HCT116 (cell line): ENCODE results near the gene HRK. TPM values are rescaled to one million over a fixed set of nuclear protein-coding genes. Genes with fewer than 3 reads are reported as not detected.

ENCODE experiments used
- ATAC-seq: fragments of 200-7000 bp; cut with Tn5 transposase; 2 replicates; pipeline ENCODE4 v1.9.1; 2020; ENCODE audit warnings: mild to moderate bottlenecking, moderate library complexity
- BruUV-seq: library from RNA; stranded (reverse); fragments of 400-500 nt; replicated peaks from 2 replicates; lab custom pipeline; 2021; lab: Mats Ljungman, UMichigan
- CTCF ChIA-PET: fragments of 300-600 bp; sonication (Branson Sonifier 250); formaldehyde crosslinking; loops from one replicate; lab custom pipeline; 2021; ENCODE audit warnings: antibody characterized with exemption; lab: Charles Lee
- POLR2A ChIA-PET: fragments of 300-600, 350-600 bp; sonication (Branson Sonifier 250); formaldehyde crosslinking; loops from one replicate; lab custom pipeline; 2021; ENCODE audit warnings: antibody characterized with exemption; lab: Charles Lee
- RAD21 ChIA-PET, 2 experiments: fragments of 300-600 bp; sonication (Branson Sonifier 250); formaldehyde crosslinking; loops; one replicate each; lab custom pipeline; 2023; ENCODE audit warnings: low total read pairs in 2 of 2; ENCODE audit not compliant: uncharacterized antibody in 2 of 2, unreplicated experiment in 2 of 2, low non-redundant PET in 1 of 2; lab: Charles Lee
- DNase-seq: peaks from one replicate; pipeline ENCODE4 v3.0.0-alpha.2; 2010; ENCODE audit warnings: low read depth, low spot score
- H2AFZ ChIP-seq: fragments of 200-600 bp; shearing (Covaris generic), sonication (generic); 2 replicates; pipeline ENCODE4 v1.6.1; 2017; ENCODE audit warnings: low read depth, mixed run types, mixed read lengths, antibody characterized with exemption, low read length; ENCODE audit not compliant: poor library complexity, severe bottlenecking
- H3K27ac ChIP-seq: 2 replicates; pipeline ENCODE4 v1.5.1; 2012; ENCODE audit warnings: low read depth, low read length
- H3K27me3 ChIP-seq: fragments of 200-600 bp; sonication (generic); 2 replicates; pipeline ENCODE4 v1.6.1; 2016; ENCODE audit warnings: mixed run types, low read length, mixed read lengths; ENCODE audit not compliant: insufficient read depth
- H3K36me3 ChIP-seq, 2 experiments: fragments of 200-500 bp in 1 of 2; fragments of 200-600 bp in 1 of 2; sonication (Bioruptor generic) in 1 of 2; sonication (generic) in 1 of 2; 2 replicates each; pipeline versions ENCODE4 v1.5.1 to v1.6.1; 2014 to 2016; ENCODE audit warnings: low read length in 2 of 2, inconsistent platforms in 1 of 2, mixed read lengths in 1 of 2, mixed run types in 1 of 2; ENCODE audit not compliant: insufficient read depth in 2 of 2, control insufficient read depth in 1 of 2
- H3K4me1 ChIP-seq, 2 experiments: fragments of 200-600 bp in 1 of 2; sonication (generic) in 1 of 2; 2 replicates each; pipeline versions ENCODE4 v1.5.1 to v1.6.1; 2012 to 2017; ENCODE audit warnings: low read length in 2 of 2, inconsistent platforms in 1 of 2, mild to moderate bottlenecking in 1 of 2, mixed read lengths in 1 of 2, mixed run types in 1 of 2, moderate library complexity in 1 of 2; ENCODE audit not compliant: insufficient read depth in 2 of 2, control insufficient read depth in 1 of 2
- H3K4me2 ChIP-seq: fragments of 200-600 bp; sonication (generic); 2 replicates; pipeline ENCODE4 v1.6.1; 2017; ENCODE audit warnings: mixed run types, low read length, mixed read lengths
- H3K4me3 ChIP-seq, 2 experiments: fragments of 200-600 bp in 1 of 2; sonication (generic) in 1 of 2; replicated peaks in 1 of 2; 2 replicates each; pipeline ENCODE4 v1.5.1; 2011 to 2016; ENCODE audit warnings: low read length in 2 of 2, control low read depth in 1 of 2, low read depth in 1 of 2, mild to moderate bottlenecking in 1 of 2, mixed read lengths in 1 of 2, mixed run types in 1 of 2
- H3K79me2 ChIP-seq: fragments of 200-600 bp; sonication (generic); 2 replicates; pipeline ENCODE4 v1.6.1; 2017; ENCODE audit warnings: mild to moderate bottlenecking, mixed run types, low read length, moderate library complexity, mixed read lengths; ENCODE audit not compliant: insufficient read depth
- H3K9ac ChIP-seq: fragments of 200-600 bp; sonication (generic); 2 replicates; pipeline ENCODE4 v1.6.1; 2016; ENCODE audit warnings: low read length, mixed read lengths
- H3K9me2 ChIP-seq: fragments of 200-600 bp; sonication (generic), shearing (Covaris generic); 2 replicates; pipeline ENCODE4 v1.6.1; 2017; ENCODE audit warnings: mixed run types, mild to moderate bottlenecking, moderate library complexity; ENCODE audit not compliant: insufficient read depth
- H3K9me3 ChIP-seq, 2 experiments: fragments of 200-500 bp in 1 of 2; fragments of 200-600 bp in 1 of 2; sonication (Bioruptor generic) in 1 of 2; sonication (generic) in 1 of 2; 2 replicates each; pipeline ENCODE4 v1.6.1; 2014 to 2017; ENCODE audit warnings: low read length in 2 of 2, mixed read lengths in 2 of 2, inconsistent platforms in 1 of 2, low read depth in 1 of 2, mild to moderate bottlenecking in 1 of 2, mixed run types in 1 of 2, moderate library complexity in 1 of 2; ENCODE audit not compliant: control insufficient read depth in 1 of 2, insufficient read depth in 1 of 2
- H4K20me1 ChIP-seq: fragments of 200-600 bp; sonication (generic), shearing (Covaris generic); 2 replicates; pipeline ENCODE4 v1.6.1; 2017; ENCODE audit warnings: mixed run types, mild to moderate bottlenecking, moderate library complexity; ENCODE audit not compliant: insufficient read depth
- ATF3 ChIP-seq: IDR thresholded peaks from 2 replicates; pipeline ENCODE4 v1.6.1; 2012
- CBX3 ChIP-seq: IDR thresholded peaks from 2 replicates; pipeline ENCODE4 v1.6.1; 2012; ENCODE audit warnings: low read depth
- CEBPB ChIP-seq: IDR thresholded peaks from 2 replicates; pipeline ENCODE4 v1.6.1; 2012; ENCODE audit warnings: low read depth
- CTCF ChIP-seq, 3 experiments: fragments of 200-600 bp in 1 of 3; sonication (generic) in 1 of 3; IDR thresholded peaks in 2 of 3; conservative IDR thresholded peaks in 1 of 3; 2 replicates each; pipeline ENCODE4 v1.5.1; 2012 to 2017; ENCODE audit warnings: low read depth in 2 of 3, low read length in 2 of 3, antibody characterized with exemption in 1 of 3, borderline replicate concordance in 1 of 3, control low read depth in 1 of 3, mild to moderate bottlenecking in 1 of 3, mixed read lengths in 1 of 3, mixed run types in 1 of 3, moderate library complexity in 1 of 3; ENCODE audit not compliant: insufficient read depth in 1 of 3
- EGR1 ChIP-seq: IDR thresholded peaks from 2 replicates; pipeline ENCODE4 v1.6.1; 2012; ENCODE audit warnings: low read depth
- ELF1 ChIP-seq: IDR thresholded peaks from 2 replicates; pipeline ENCODE4 v1.6.1; 2012; ENCODE audit warnings: low read depth, borderline replicate concordance
- EZH2 ChIP-seq: fragments of 200-600 bp; sonication (generic); IDR thresholded peaks from 2 replicates; pipeline ENCODE4 v1.6.1; 2017; ENCODE audit warnings: antibody characterized with exemption, mixed run types
- EZH2phosphoT487 ChIP-seq: fragments of 200-600 bp; IDR thresholded peaks from 2 replicates; pipeline ENCODE4 v1.6.1; 2018; ENCODE audit warnings: antibody characterized with exemption, borderline replicate concordance
- FOSL1 ChIP-seq: IDR thresholded peaks from 2 replicates; pipeline ENCODE4 v1.6.1; 2012; ENCODE audit warnings: low read depth
- JUND ChIP-seq: IDR thresholded peaks from 2 replicates; pipeline ENCODE4 v1.6.1; 2012
- MAX ChIP-seq: IDR thresholded peaks from 2 replicates; pipeline ENCODE4 v1.6.1; 2012
- POLR2A ChIP-seq: IDR thresholded peaks from 2 replicates; pipeline ENCODE4 v1.7.0; 2011; ENCODE audit warnings: borderline replicate concordance; ENCODE audit not compliant: insufficient read depth, insufficient read length; ENCODE audit errors: extremely low read depth
- POLR2AphosphoS5 ChIP-seq: IDR thresholded peaks from 2 replicates; pipeline ENCODE4 v1.6.1; 2011; ENCODE audit warnings: mild to moderate bottlenecking, low read depth, low read length, moderate library complexity
- RAD21 ChIP-seq: IDR thresholded peaks from 2 replicates; pipeline ENCODE4 v1.6.1; 2012; ENCODE audit warnings: low read depth, mild to moderate bottlenecking
- REST ChIP-seq: IDR thresholded peaks from 2 replicates; pipeline ENCODE4 v1.6.1; 2012; ENCODE audit warnings: low read depth
- SIN3A ChIP-seq: IDR thresholded peaks from 2 replicates; pipeline ENCODE4 v1.6.1; 2012; ENCODE audit warnings: low read depth
- SP1 ChIP-seq: IDR thresholded peaks from 2 replicates; pipeline ENCODE4 v1.6.1; 2012; ENCODE audit warnings: low read depth
- SRF ChIP-seq: IDR thresholded peaks from 2 replicates; pipeline ENCODE4 v1.6.1; 2012; ENCODE audit warnings: low read depth
- TCF7L2 ChIP-seq: IDR thresholded peaks from 2 replicates; pipeline ENCODE4 v1.7.0; 2011; ENCODE audit warnings: borderline replicate concordance, inconsistent platforms; ENCODE audit not compliant: insufficient read depth, insufficient read length; ENCODE audit errors: extremely low read depth
- YY1 ChIP-seq: IDR thresholded peaks from 2 replicates; pipeline ENCODE4 v1.6.1; 2011; ENCODE audit warnings: low read length, low read depth, moderate library complexity, mild to moderate bottlenecking; ENCODE audit not compliant: insufficient replicate concordance; ENCODE audit errors: extremely low read depth
- ZFX ChIP-seq: fragments of 450-650 bp; IDR thresholded peaks from 2 replicates; pipeline ENCODE4 v1.6.1; 2017
- ZNF274 ChIP-seq: fragments of 200-500 bp; sonication (Bioruptor generic); IDR thresholded peaks from 2 replicates; pipeline ENCODE4 v1.6.1; 2014; ENCODE audit warnings: mild to moderate bottlenecking, low read depth, low read length, inconsistent platforms
- intact Hi-C: fragments of 100-400 bp; cut with micrococcal nuclease; formaldehyde crosslinking; loops from 2 replicates; pipeline ENCODE4 v1.10.0; 2022
- total RNA-seq: library from RNA; stranded (reverse); gene quantifications from one replicate; pipeline ENCODE4 v1.2.1, GENCODE V29; 2021; ENCODE audit not compliant: unreplicated experiment

HRK gene
- total RNA-seq, 1 experiment from 2014 or later, result 4.3 TPM

- H3K9me2 ChIP-seq, result no peaks in the 10 kb centered on the region
- RAD21 ChIA-PET, result no interaction called here
- CTCF ChIA-PET, result interaction anchor here (1.0 kb wide), 1 partner anchor 15 kb away, joined by 3 read pairs; no protein-coding TSS in a partner anchor
- no TSS peak for BruUV-seq
- ATAC-seq (peak; percentile 91), DNase-seq (peak; percentile 48)
- peak within 1 kb of the TSS; percentile 88 for H3K9ac ChIP-seq
- H3K4me2 ChIP-seq, result peak within 1 kb of the TSS; percentile 78
- no peaks in the 10 kb centered on the region for H3K27me3 ChIP-seq
- peaks cover 45% of the 10 kb centered on the region for H3K79me2 ChIP-seq
- intact Hi-C loops, result no loop called here
- H3K4me3 ChIP-seq, result peak within 1 kb of the TSS; percentile 75 to 88
- H3K4me1 ChIP-seq, result peaks cover 14 to 27% of the 10 kb centered on the region in 2 experiments
- peak within 1 kb of the TSS; percentile 55 for H2AFZ ChIP-seq
- no peaks in the 10 kb centered on the region for H3K36me3 ChIP-seq
- H3K27ac ChIP-seq, result peak within 1 kb of the TSS; percentile 81
- POLR2A ChIA-PET, result no interaction called here
- no peaks in the 10 kb centered on the region for H3K9me3 ChIP-seq
- H4K20me1 ChIP-seq, result no peaks in the 10 kb centered on the region
- TF ChIP-seq FOSL1 (no peak), CBX3 (peak; percentile 63; the same call in 1 of the 2 replicates), POLR2A (peak; percentile 56), EZH2phosphoT487 (no peak), REST (no peak), EGR1 (peak; percentile 92), CTCF (IDR thresholded peaks at IDR 0.05 in 2 of 3, conservative IDR thresholded peaks at IDR 0.05 in 1 of 3; ENCODE audit: borderline replicate concordance in 1 of 3, insufficient read depth in 1 of 3, low read depth in 2 of 3, low read length in 2 of 3) (no peak), POLR2AphosphoS5 (peak; percentile 76), EZH2 (no peak), SIN3A (peak; percentile 98), SP1 (no peak; the same call in 1 of the 2 replicates), ELF1 (peak; percentile 36; the same call in 1 of the 2 replicates), ZNF274 (no peak), MAX (peak; percentile 99), JUND (peak; percentile 34; the same call in 1 of the 2 replicates), TCF7L2 (peak; percentile 17), ZFX (peak; percentile 95), CEBPB (no peak; the same call in 1 of the 2 replicates), ATF3 (no peak), YY1 (peak; percentile 57), RAD21 (no peak; the same call in 1 of the 2 replicates), SRF (no peak)
Measured at GRCh38 chr12:116910645-116911451, 29.6 kb upstream of the HRK start, which contains the start of gene FBXW8. Gene FBXW8 (plus strand): TSS chr12:116910950. CDS start chr12:116911038, 88 bp downstream.
